Hepatocyte (in vitro differentiated cells): ENCODE measurements around the gene CNBD2. TPM values are rescaled to one million over a fixed set of nuclear protein-coding genes. Genes with fewer than 3 reads are reported as not detected.

Experiments
- DNase-seq: peaks from one replicate; pipeline ENCODE4 v3.0.0-alpha.2; 2016; ENCODE audit warnings: low spot score
- H2AFZ ChIP-seq: fragments of 200-600 bp; sonication (generic); 2 replicates; pipeline ENCODE4 v1.6.0; 2016; ENCODE audit warnings: antibody characterized with exemption, mild to moderate bottlenecking
- H3K27ac ChIP-seq: fragments of 200-600 bp; sonication (generic); 2 replicates; pipeline ENCODE4 v1.5.1; 2016; ENCODE audit warnings: mild to moderate bottlenecking
- H3K27me3 ChIP-seq: fragments of 200-600 bp; sonication (generic); 2 replicates; pipeline ENCODE4 v1.6.1; 2016
- H3K36me3 ChIP-seq: fragments of 200-600 bp; sonication (generic); replicated peaks from 2 replicates; pipeline ENCODE4 v1.5.1; 2016; ENCODE audit warnings: low read depth; ENCODE audit not compliant: insufficient read depth
- H3K4me1 ChIP-seq: fragments of 200-600 bp; sonication (generic); 2 replicates; pipeline ENCODE4 v1.5.1; 2016; ENCODE audit warnings: mild to moderate bottlenecking, moderate library complexity; ENCODE audit not compliant: insufficient read depth
- H3K4me2 ChIP-seq: fragments of 200-600 bp; sonication (generic); 2 replicates; pipeline ENCODE4 v1.6.0; 2016
- H3K4me3 ChIP-seq: fragments of 200-600 bp; sonication (generic); 2 replicates; pipeline ENCODE4 v1.5.1; 2016; ENCODE audit warnings: mild to moderate bottlenecking
- H3K79me2 ChIP-seq: fragments of 200-600 bp; sonication (generic); 2 replicates; pipeline ENCODE4 v1.6.0; 2017; ENCODE audit warnings: mild to moderate bottlenecking
- H3K9me2 ChIP-seq: fragments of 200-600 bp; sonication (generic); replicated peaks from 2 replicates; pipeline ENCODE4 v1.6.0; 2017; ENCODE audit warnings: mild to moderate bottlenecking; ENCODE audit not compliant: insufficient read depth
- H3K9me3 ChIP-seq: fragments of 200-600 bp; sonication (generic); 2 replicates; pipeline ENCODE4 v1.5.1; 2016; ENCODE audit warnings: low read depth, mild to moderate bottlenecking
- H4K20me1 ChIP-seq: fragments of 200-600 bp; sonication (generic); 2 replicates; pipeline ENCODE4 v1.6.0; 2016; ENCODE audit warnings: mild to moderate bottlenecking; ENCODE audit not compliant: insufficient read depth, poor library complexity, severe bottlenecking
- EZH2 ChIP-seq: fragments of 200-600 bp; sonication (generic); IDR thresholded peaks from 2 replicates; pipeline ENCODE4 v1.6.1; 2016; ENCODE audit warnings: antibody characterized with exemption, mild to moderate bottlenecking, borderline replicate concordance
- EZH2phosphoT487 ChIP-seq: fragments of 200-600 bp; sonication (generic); IDR thresholded peaks from one replicate; pipeline ENCODE4 v1.6.1; 2018; ENCODE audit warnings: antibody characterized with exemption, mild to moderate bottlenecking, low read depth, moderate library complexity; ENCODE audit not compliant: unreplicated experiment, severe bottlenecking
- WGBS: methylation state at CpG from one replicate; pipeline ENCODE4 v1.1.6; 2016; ENCODE audit warnings: low lambda C conversion rate; ENCODE audit errors: missing lambda C conversion rate; 5-methylcytosine and 5-hydroxymethylcytosine counted together
- polyA plus RNA-seq: library from polyadenylated mRNA; unstranded; fragments of >200 nt; fragmentation: Nextera tagmentation; extraction: Ambion mirVana; gene quantifications from 2 replicates; pipeline ENCODE4 v1.2.1, GENCODE V29; 2016
- total RNA-seq: library from RNA; depleted of rRNA; stranded (reverse); fragments of >200 nt; gene quantifications from 2 replicates; pipeline ENCODE4 v1.2.3, GENCODE V29; 2014
- TF ChIP-seq, protein P1 (sequence below): fragments of 200-600 bp; sonication (generic); IDR thresholded peaks from 2 replicates; pipeline ENCODE4 v1.5.1; 2016; ENCODE audit warnings: antibody characterized with exemption, mild to moderate bottlenecking; ENCODE audit not compliant: poor library complexity

Gene CNBD2
- total and polyA plus RNA-seq, 2 experiments from 2014 or later = 4.7 TPM; not detected in 1

DNA sequence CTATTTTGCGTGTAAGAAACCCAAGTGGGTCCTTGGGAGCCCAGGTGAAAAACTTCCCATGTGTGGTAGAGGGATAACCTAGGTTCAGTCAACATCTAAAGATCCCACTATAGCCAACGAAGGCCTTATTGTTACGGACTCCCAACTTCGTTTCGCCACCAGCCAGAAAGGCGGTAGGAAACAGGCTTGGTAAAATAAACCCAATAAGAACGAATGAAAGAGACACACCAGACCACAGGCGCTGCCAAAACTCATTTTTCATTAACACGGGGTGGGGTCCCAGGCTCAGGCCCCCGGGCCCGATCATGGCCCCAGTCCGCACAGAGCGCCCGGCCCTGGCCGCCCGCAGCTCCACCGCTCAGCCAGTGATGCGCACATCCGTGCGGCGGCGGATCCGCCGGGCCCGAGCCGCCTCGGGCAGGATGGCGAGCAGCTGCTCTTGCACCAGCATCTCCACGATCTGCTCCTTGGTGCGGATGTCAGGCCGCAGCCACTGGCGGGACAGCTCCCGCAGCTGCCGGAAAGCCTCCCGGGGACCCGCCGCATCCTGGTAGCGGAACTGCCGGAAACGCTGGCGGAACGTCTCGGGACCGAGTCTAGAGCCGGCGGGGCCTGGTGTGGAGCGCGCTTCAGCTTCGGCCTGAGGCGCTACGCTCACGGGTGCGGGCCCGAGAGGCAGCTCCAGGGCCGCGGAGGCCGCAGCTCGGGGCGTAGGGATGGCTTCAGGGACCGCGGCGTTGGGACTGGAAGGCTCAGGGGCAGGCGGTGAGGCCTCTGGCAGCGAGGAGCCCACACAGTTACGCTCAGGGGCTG, 14.8 kb upstream of the CNBD2 start:
- Histone ChIP-seq H2AFZ (peak overlapping the region; percentile 69), H3K4me2 (peak overlapping the region; percentile 89), H3K27me3 (no peaks in the 10 kb centered on the region), H3K4me3 (peak overlapping the region; percentile 84), H3K79me2 (peaks cover 38% of the 10 kb centered on the region), H3K27ac (peak overlapping the region; percentile 99), H3K9me2 (no peaks in the 10 kb centered on the region), H3K9me3 (no peaks in the 10 kb centered on the region), H4K20me1 (no peaks in the 10 kb centered on the region), H3K36me3 (no peaks in the 10 kb centered on the region), H3K4me1 (peaks cover 17% of the 10 kb centered on the region)
- DNase-seq = peak; percentile 69
- no peak for TF ChIP-seq EZH2
- no peak for TF ChIP-seq EZH2phosphoT487
- TF ChIP-seq, protein P1, sequence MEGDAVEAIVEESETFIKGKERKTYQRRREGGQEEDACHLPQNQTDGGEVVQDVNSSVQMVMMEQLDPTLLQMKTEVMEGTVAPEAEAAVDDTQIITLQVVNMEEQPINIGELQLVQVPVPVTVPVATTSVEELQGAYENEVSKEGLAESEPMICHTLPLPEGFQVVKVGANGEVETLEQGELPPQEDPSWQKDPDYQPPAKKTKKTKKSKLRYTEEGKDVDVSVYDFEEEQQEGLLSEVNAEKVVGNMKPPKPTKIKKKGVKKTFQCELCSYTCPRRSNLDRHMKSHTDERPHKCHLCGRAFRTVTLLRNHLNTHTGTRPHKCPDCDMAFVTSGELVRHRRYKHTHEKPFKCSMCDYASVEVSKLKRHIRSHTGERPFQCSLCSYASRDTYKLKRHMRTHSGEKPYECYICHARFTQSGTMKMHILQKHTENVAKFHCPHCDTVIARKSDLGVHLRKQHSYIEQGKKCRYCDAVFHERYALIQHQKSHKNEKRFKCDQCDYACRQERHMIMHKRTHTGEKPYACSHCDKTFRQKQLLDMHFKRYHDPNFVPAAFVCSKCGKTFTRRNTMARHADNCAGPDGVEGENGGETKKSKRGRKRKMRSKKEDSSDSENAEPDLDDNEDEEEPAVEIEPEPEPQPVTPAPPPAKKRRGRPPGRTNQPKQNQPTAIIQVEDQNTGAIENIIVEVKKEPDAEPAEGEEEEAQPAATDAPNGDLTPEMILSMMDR = no peak
- 2% methylated on average over 63 of the region's 65 CpGs for WGBS

- Histone ChIP-seq H3K27me3 (no peaks in the 10 kb centered on the region), H3K36me3 (no peaks in the 10 kb centered on the region), H2AFZ (peak within 1 kb of the TSS; percentile 75), H3K9me2 (no peaks in the 10 kb centered on the region), H3K4me1 (peaks cover 17% of the 10 kb centered on the region), H3K4me2 (peak within 1 kb of the TSS; percentile 89), H4K20me1 (no peaks in the 10 kb centered on the region), H3K4me3 (peak within 1 kb of the TSS; percentile 84), H3K79me2 (peaks cover 38% of the 10 kb centered on the region), H3K9me3 (no peaks in the 10 kb centered on the region), H3K27ac (peak within 1 kb of the TSS; percentile 99)
- DNase-seq = peak; percentile 99
- no peak for TF ChIP-seq EZH2
- TF ChIP-seq, protein P1 = peak; percentile 100
- WGBS = under 1% methylated on average over 76 of the region's 76 CpGs
Observed at GRCh38 chr20:35954200-35954906, 14.0 kb upstream of the CNBD2 start, which contains the start of gene SCAND1. SCAND1 (minus strand) TSS chr20:35954502; CDS start chr20:35954284, 218 bp downstream.

GRCh38 chr20:35954907-35955251, 13.5 kb upstream of the CNBD2 start:
- no peaks in the 10 kb centered on the region for H3K27me3 ChIP-seq
- H3K9me2 ChIP-seq = no peaks in the 10 kb centered on the region
- peak overlapping the region; percentile 54 for H3K4me3 ChIP-seq
- H2AFZ ChIP-seq = peak overlapping the region; percentile 75
- H3K4me2 ChIP-seq = peak overlapping the region; percentile 78
- H4K20me1 ChIP-seq = no peaks in the 10 kb centered on the region
- peaks cover 17% of the 10 kb centered on the region for H3K4me1 ChIP-seq
- DNase-seq = no peak
- H3K9me3 ChIP-seq = no peaks in the 10 kb centered on the region
- WGBS = 6% methylated on average over 19 of the region's 19 CpGs
- H3K27ac ChIP-seq = peak overlapping the region; percentile 90
- no peaks in the 10 kb centered on the region for H3K36me3 ChIP-seq
- TF ChIP-seq EZH2 = no peak
- TF ChIP-seq, protein P1 = no peak
- TF ChIP-seq EZH2phosphoT487 = no peak
- peaks cover 37% of the 10 kb centered on the region for H3K79me2 ChIP-seq
